K562 (cell line): ENCODE data around the gene ZNF620. TPM values are rescaled to one million over a fixed set of nuclear protein-coding genes. Genes with fewer than 3 reads are reported as not detected.

Experiments used
- HMGN3 ChIP-seq: IDR thresholded peaks from 2 replicates; pipeline ENCODE4 v1.6.1; 2011; ENCODE audit warnings: borderline replicate concordance, low read depth, mild to moderate bottlenecking, mixed read lengths, low read length; ENCODE audit not compliant: insufficient read length; ENCODE audit errors: extremely low read depth
- KLF16 ChIP-seq: IDR thresholded peaks from 2 replicates; pipeline ENCODE4 v1.6.1; 2016; ENCODE audit warnings: antibody characterized with exemption
- LCOR ChIP-seq: sonication (generic); formaldehyde crosslinking; IDR thresholded peaks from 2 replicates; pipeline ENCODE4 v1.8.0; 2022; ENCODE audit warnings: mild to moderate bottlenecking, missing genetic modification reagents
- NR4A1 ChIP-seq, 2 experiments: fragments of 250-450 bp in 1 of 2; fragments of 450-650 bp in 1 of 2; sonication (Bioruptor Pico) in 1 of 2; IDR thresholded peaks; 2 replicates each; pipeline versions ENCODE4 v1.4.0 to v1.6.1; 2016 to 2020; ENCODE audit warnings: mild to moderate bottlenecking in 2 of 2, missing compliant biosample characterization in 1 of 2, missing genetic modification characterization in 1 of 2, moderate library complexity in 1 of 2
- SAFB2 ChIP-seq: fragments of 200-400 bp; formaldehyde crosslinking; IDR thresholded peaks from 2 replicates; pipeline ENCODE4 v1.6.1; 2018; ENCODE audit warnings: borderline replicate concordance, low read length, low read depth, moderate library complexity; ENCODE audit not compliant: severe bottlenecking
- SMAD1 ChIP-seq: fragments of 150-350 bp; IDR thresholded peaks from 2 replicates; pipeline ENCODE4 v1.6.1; 2014; ENCODE audit warnings: low read length, low read depth; ENCODE audit not compliant: partially characterized antibody
- TAF15 ChIP-seq: fragments of 200-400 bp; formaldehyde crosslinking; IDR thresholded peaks from 2 replicates; pipeline ENCODE4 v1.6.1; 2017; ENCODE audit warnings: mild to moderate bottlenecking, low read depth, low read length, moderate library complexity
- ZNF134 ChIP-seq: fragments of 250-450 bp; sonication (Bioruptor Pico); conservative IDR thresholded peaks from 2 replicates; pipeline ENCODE4 v1.4.0; 2020
- ZNF146 ChIP-seq: IDR thresholded peaks from one replicate; pipeline ENCODE4 v1.6.1; 2018; ENCODE audit warnings: missing compliant biosample characterization; ENCODE audit not compliant: unreplicated experiment
- polyA plus RNA-seq, 8 experiments: library from polyadenylated mRNA; depleted of rRNA in 4 of 8; stranded (reverse) in 5 of 8; unstranded in 3 of 8; fragments of >200 nt; fragmentation: Nextera tagmentation in 2 of 8; fragmentation: Illumina TruSeq in 1 of 8; extraction: Ambion mirVana in 2 of 8; extraction: Trizol in 1 of 8; gene quantifications; 2 replicates each; pipeline versions ENCODE4 v1.2.1 to v1.2.3, GENCODE V29; 2011 to 2014; ENCODE audit warnings: inconsistent platforms in 1 of 8, missing spikeins in 1 of 8
- total RNA-seq, 7 experiments: library from RNA; depleted of rRNA in 6 of 7; stranded (reverse); fragments of >200 nt in 6 of 7; fragmentation: Illumina TruSeq in 2 of 7; extraction: Trizol in 2 of 7; gene quantifications; 2 replicates each; pipeline versions ENCODE4 v1.2.1 to v1.2.3, GENCODE V29; 2011 to 2021; ENCODE audit warnings: low replicate concordance in 1 of 7
- TF ChIP-seq, protein P1 (sequence below): fragments of 250-450 bp; sonication (Bioruptor Pico); IDR thresholded peaks from 2 replicates; pipeline ENCODE4 v1.4.0; 2020
- TF ChIP-seq, protein P2 (sequence below): IDR thresholded peaks from 2 replicates; pipeline ENCODE4 v1.6.1; 2012; ENCODE audit warnings: low read depth, low read length, improper control_type of control experiment, borderline replicate concordance
- TF ChIP-seq, protein P3 (sequence below): fragments of 450-650 bp; conservative IDR thresholded peaks from 2 replicates; pipeline ENCODE4 v1.6.1; 2016; ENCODE audit warnings: missing genetic modification characterization, low read depth, mild to moderate bottlenecking, control low read depth, missing compliant biosample characterization
- TF ChIP-seq, protein P4 (sequence below): fragments of 250-450 bp; sonication (Bioruptor Pico); IDR thresholded peaks from 2 replicates; pipeline ENCODE4 v1.4.0; 2020; ENCODE audit warnings: borderline replicate concordance
- TF ChIP-seq, protein P5 (sequence below): fragments of 450-650 bp; IDR thresholded peaks from 2 replicates; pipeline ENCODE4 v1.6.1; 2016; ENCODE audit warnings: borderline replicate concordance
- TF ChIP-seq, protein P6 (sequence below): conservative IDR thresholded peaks from 2 replicates; pipeline ENCODE4 v1.6.1; 2011; ENCODE audit warnings: low read depth, mild to moderate bottlenecking, low read length; ENCODE audit not compliant: control insufficient read depth

ZNF620 gene
- total and polyA plus RNA-seq, 9 of the 15 experiments (the other 6 are each of a cell fraction or from before 2014, with no cell fraction given): 1.2 to 5.5 (median 3.3) TPM

DNA sequence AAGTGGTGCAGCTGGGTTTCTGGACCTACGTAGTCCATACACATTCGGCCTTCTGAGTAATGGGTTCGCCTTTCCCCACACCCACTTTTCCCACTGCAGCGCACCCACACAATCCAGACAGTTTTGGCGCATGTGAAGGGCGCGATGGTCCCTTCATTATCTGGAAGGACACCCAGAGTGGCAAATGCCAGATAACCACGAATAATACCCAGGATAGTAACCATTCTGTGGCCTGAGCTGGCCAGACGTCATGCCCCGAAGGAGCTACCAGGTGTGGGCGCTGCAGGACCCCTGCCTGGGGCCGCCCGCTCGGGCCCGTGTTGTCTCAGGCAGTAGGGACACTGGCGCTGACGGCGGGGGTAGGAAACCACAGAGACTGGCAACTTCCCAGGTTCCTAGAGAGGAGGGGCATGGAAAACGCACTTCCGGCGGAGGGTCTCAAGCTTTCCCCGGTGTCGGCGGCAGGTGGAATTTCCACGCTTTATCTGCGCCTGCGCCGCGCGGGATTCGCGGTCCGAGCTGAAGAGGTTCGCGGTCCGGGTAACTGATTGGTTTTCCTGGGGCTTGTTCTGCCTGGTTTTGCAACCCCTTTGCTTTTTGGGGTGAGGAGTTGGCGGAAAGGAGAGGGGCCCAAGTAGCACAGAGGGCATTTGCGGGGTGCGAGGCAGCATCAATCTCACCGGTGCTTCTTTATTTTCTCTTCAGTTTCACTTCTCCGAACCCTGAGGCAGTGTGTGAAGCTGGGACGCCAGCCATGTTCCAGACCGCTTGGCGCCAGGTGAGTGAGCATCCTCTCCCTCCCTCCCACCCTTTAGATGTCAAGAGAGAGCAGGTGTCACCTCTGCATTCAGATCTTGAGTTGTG, at the start of gene ZNF620 (continued):
- TF ChIP-seq, protein P1, sequence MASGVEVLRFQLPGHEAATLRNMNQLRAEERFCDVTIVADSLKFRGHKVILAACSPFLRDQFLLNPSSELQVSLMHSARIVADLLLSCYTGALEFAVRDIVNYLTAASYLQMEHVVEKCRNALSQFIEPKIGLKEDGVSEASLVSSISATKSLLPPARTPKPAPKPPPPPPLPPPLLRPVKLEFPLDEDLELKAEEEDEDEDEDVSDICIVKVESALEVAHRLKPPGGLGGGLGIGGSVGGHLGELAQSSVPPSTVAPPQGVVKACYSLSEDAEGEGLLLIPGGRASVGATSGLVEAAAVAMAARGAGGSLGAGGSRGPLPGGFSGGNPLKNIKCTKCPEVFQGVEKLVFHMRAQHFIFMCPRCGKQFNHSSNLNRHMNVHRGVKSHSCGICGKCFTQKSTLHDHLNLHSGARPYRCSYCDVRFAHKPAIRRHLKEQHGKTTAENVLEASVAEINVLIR: 0 out of 2 replicates have a peak, but pooled peaks have one; percentile 21
- TF ChIP-seq LCOR (CRISPR knock-in tag): peak; percentile 63; the same call in 1 of the 2 replicates
- no peak for TF ChIP-seq TAF15
- TF ChIP-seq SMAD1: no peak
- no peak for TF ChIP-seq ZNF134 (CRISPR knock-in tag)
- TF ChIP-seq ZNF146 (CRISPR knock-in tag): no peak
- TF ChIP-seq, protein P2, sequence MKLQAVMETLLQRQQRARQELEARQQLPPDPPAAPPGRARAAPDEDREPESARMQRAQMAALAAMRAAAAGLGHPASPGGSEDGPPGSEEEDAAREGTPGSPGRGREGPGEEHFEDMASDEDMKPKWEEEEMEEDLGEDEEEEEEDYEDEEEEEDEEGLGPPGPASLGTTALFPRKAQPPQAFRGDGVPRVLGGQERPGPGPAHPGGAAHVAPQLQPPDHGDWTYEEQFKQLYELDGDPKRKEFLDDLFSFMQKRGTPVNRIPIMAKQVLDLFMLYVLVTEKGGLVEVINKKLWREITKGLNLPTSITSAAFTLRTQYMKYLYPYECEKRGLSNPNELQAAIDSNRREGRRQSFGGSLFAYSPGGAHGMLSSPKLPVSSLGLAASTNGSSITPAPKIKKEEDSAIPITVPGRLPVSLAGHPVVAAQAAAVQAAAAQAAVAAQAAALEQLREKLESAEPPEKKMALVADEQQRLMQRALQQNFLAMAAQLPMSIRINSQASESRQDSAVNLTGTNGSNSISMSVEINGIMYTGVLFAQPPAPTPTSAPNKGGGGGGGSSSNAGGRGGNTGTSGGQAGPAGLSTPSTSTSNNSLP: no peak
- TF ChIP-seq, protein P3, sequence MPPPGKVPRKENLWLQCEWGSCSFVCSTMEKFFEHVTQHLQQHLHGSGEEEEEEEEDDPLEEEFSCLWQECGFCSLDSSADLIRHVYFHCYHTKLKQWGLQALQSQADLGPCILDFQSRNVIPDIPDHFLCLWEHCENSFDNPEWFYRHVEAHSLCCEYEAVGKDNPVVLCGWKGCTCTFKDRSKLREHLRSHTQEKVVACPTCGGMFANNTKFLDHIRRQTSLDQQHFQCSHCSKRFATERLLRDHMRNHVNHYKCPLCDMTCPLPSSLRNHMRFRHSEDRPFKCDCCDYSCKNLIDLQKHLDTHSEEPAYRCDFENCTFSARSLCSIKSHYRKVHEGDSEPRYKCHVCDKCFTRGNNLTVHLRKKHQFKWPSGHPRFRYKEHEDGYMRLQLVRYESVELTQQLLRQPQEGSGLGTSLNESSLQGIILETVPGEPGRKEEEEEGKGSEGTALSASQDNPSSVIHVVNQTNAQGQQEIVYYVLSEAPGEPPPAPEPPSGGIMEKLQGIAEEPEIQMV (tag): no peak
- TF ChIP-seq NR4A1 (CRISPR knock-in tag; IDR thresholded peaks at IDR 0.05): no peak
- TF ChIP-seq NR4A1 (tag; IDR thresholded peaks at IDR 0.05): 0 out of 2 replicates have a peak, but pooled peaks have one; percentile 60
- TF ChIP-seq, protein P4, sequence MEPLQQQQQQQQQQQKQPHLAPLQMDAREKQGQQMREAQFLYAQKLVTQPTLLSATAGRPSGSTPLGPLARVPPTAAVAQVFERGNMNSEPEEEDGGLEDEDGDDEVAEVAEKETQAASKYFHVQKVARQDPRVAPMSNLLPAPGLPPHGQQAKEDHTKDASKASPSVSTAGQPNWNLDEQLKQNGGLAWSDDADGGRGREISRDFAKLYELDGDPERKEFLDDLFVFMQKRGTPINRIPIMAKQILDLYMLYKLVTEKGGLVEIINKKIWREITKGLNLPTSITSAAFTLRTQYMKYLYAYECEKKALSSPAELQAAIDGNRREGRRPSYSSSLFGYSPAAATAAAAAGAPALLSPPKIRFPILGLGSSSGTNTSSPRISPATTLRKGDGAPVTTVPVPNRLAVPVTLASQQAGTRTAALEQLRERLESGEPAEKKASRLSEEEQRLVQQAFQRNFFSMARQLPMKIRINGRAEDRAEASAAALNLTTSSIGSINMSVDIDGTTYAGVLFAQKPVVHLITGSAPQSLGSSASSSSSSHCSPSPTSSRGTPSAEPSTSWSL (CRISPR knock-in tag): no peak
- TF ChIP-seq, protein P5, sequence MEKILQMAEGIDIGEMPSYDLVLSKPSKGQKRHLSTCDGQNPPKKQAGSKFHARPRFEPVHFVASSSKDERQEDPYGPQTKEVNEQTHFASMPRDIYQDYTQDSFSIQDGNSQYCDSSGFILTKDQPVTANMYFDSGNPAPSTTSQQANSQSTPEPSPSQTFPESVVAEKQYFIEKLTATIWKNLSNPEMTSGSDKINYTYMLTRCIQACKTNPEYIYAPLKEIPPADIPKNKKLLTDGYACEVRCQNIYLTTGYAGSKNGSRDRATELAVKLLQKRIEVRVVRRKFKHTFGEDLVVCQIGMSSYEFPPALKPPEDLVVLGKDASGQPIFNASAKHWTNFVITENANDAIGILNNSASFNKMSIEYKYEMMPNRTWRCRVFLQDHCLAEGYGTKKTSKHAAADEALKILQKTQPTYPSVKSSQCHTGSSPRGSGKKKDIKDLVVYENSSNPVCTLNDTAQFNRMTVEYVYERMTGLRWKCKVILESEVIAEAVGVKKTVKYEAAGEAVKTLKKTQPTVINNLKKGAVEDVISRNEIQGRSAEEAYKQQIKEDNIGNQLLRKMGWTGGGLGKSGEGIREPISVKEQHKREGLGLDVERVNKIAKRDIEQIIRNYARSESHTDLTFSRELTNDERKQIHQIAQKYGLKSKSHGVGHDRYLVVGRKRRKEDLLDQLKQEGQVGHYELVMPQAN: no peak
- no peak for TF ChIP-seq SAFB2
- TF ChIP-seq, protein P6, sequence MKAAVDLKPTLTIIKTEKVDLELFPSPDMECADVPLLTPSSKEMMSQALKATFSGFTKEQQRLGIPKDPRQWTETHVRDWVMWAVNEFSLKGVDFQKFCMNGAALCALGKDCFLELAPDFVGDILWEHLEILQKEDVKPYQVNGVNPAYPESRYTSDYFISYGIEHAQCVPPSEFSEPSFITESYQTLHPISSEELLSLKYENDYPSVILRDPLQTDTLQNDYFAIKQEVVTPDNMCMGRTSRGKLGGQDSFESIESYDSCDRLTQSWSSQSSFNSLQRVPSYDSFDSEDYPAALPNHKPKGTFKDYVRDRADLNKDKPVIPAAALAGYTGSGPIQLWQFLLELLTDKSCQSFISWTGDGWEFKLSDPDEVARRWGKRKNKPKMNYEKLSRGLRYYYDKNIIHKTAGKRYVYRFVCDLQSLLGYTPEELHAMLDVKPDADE: no peak
- TF ChIP-seq KLF16: no peak
- TF ChIP-seq HMGN3: peak; percentile 65
